Measurements from ENCODE around the gene MSGN1. TPM values are rescaled to one million over a fixed set of nuclear protein-coding genes. Genes with fewer than 3 reads are reported as not detected.

MSGN1 gene
- total and polyA plus RNA-seq, 9 donors = not detected

GRCh38 chr2:17800693-17801458, 15.4 kb upstream of the MSGN1 start:
- intact Hi-C loops (cut with DNase I) = no loop called here
- H3K4me1 ChIP-seq (ENCODE audit: insufficient read depth) = no peaks in the 10 kb centered on the region
- TF ChIP-seq CTCF (IDR thresholded peaks at IDR 0.05) (no peak), EP300 (IDR thresholded peaks at IDR 0.05) (no peak), POLR2A (IDR thresholded peaks at IDR 0.05) (no peak)
- DNase-seq = no peak
- H3K9me3 ChIP-seq = no peaks in the 10 kb centered on the region
- H3K27me3 ChIP-seq = no peaks in the 10 kb centered on the region
- no peak overlapping the region for H3K27ac ChIP-seq
- H3K36me3 ChIP-seq = no peaks in the 10 kb centered on the region
- WGBS, 3 donors = 79 to 100% (median 96%) methylated on average over 1 of the region's 1 CpG
- no peak overlapping the region for H3K4me3 ChIP-seq

GRCh38 chr2:17803497-17803896, 12.8 kb upstream of the MSGN1 start:
- Histone ChIP-seq H3K4me3 (no peak overlapping the region), H3K9me3 (no peaks in the 10 kb centered on the region), H3K4me1 (ENCODE audit: insufficient read depth) (no peaks in the 10 kb centered on the region), H3K27ac (no peak overlapping the region), H3K27me3 (no peaks in the 10 kb centered on the region), H3K36me3 (no peaks in the 10 kb centered on the region)
- WGBS, 3 donors = 35 to 45% (median 44%) methylated on average over 3 of the region's 3 CpGs
- no peak for DNase-seq
- intact Hi-C loops (cut with DNase I) = no loop called here
- TF ChIP-seq EP300 (IDR thresholded peaks at IDR 0.05) (no peak), POLR2A (IDR thresholded peaks at IDR 0.05) (no peak), CTCF (IDR thresholded peaks at IDR 0.05) (no peak)

- H3K9me3 ChIP-seq = no peaks in the 10 kb centered on the region
- no peaks in the 10 kb centered on the region for H3K4me1 ChIP-seq (ENCODE audit: insufficient read depth)
- WGBS, 3 donors = 56 to 62% (median 57%) methylated on average over 3 of the region's 3 CpGs
- no peaks in the 10 kb centered on the region for H3K36me3 ChIP-seq
- DNase-seq = no peak
- no peaks in the 10 kb centered on the region for H3K27me3 ChIP-seq
- TF ChIP-seq CTCF (IDR thresholded peaks at IDR 0.05) (no peak), EP300 (IDR thresholded peaks at IDR 0.05) (no peak), POLR2A (IDR thresholded peaks at IDR 0.05) (no peak)
- H3K27ac ChIP-seq = no peak overlapping the region
- H3K4me3 ChIP-seq = no peak overlapping the region
- intact Hi-C loops (cut with DNase I) = no loop called here
Observed at GRCh38 chr2:17804358-17804757, 11.9 kb upstream of the MSGN1 start.

- no peak for TF ChIP-seq EP300 (IDR thresholded peaks at IDR 0.05)
- TF ChIP-seq POLR2A (IDR thresholded peaks at IDR 0.05) = no peak
- TF ChIP-seq CTCF (IDR thresholded peaks at IDR 0.05) = no peak
- Histone ChIP-seq H3K9me3 (no peaks in the 10 kb centered on the region), H3K27me3 (no peaks in the 10 kb centered on the region), H3K36me3 (no peaks in the 10 kb centered on the region), H3K4me3 (no peak overlapping the region), H3K4me1 (ENCODE audit: insufficient read depth) (no peaks in the 10 kb centered on the region), H3K27ac (no peak overlapping the region)
- DNase-seq = no peak
- intact Hi-C loops (cut with DNase I) = no loop called here
- 54 to 81% (median 76%) methylated on average over 2 of the region's 2 CpGs for WGBS, 3 donors
Observed at GRCh38 chr2:17805166-17805565, 11.1 kb upstream of the MSGN1 start.

All from ovary (tissue), 9 donors.